ENCODE data around the gene LRTM2.

- TF ChIP-seq CTCF (IDR thresholded peaks at IDR 0.05): no peak
- TF ChIP-seq POLR2AphosphoS5 (IDR thresholded peaks at IDR 0.05): no peak
These were observed 22.0 kb downstream of the LRTM2 start for GRCh38 chr12:1842183-1842904.

All from transverse colon (tissue), 4 donors.